ENCODE measurements around the gene THSD7A.

The THSD7A gene

DNA sequence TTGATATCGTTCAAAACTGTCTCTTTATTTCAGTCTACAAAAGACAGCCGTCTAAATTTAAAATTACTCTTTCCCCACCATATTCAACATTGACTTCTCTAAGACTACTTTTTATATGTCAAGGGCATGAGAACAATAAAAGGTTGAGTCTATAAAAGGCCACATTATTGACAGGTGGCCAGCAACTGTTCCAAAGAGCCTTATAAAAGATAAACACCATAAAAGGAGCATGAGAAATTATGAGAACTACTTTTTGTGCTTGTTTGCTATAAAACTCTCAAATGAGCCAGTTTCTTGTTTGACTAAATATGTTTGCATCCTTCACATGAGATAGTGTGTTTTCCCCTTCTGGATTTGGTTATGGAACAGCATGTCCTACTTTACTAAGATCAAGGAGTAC is 189.2 kb downstream of the THSD7A start:
- TF ChIP-seq TAF1 (IDR thresholded peaks at IDR 0.05; ENCODE audit: borderline replicate concordance, insufficient read depth, low read length) = no peak
- TF ChIP-seq, protein P1, sequence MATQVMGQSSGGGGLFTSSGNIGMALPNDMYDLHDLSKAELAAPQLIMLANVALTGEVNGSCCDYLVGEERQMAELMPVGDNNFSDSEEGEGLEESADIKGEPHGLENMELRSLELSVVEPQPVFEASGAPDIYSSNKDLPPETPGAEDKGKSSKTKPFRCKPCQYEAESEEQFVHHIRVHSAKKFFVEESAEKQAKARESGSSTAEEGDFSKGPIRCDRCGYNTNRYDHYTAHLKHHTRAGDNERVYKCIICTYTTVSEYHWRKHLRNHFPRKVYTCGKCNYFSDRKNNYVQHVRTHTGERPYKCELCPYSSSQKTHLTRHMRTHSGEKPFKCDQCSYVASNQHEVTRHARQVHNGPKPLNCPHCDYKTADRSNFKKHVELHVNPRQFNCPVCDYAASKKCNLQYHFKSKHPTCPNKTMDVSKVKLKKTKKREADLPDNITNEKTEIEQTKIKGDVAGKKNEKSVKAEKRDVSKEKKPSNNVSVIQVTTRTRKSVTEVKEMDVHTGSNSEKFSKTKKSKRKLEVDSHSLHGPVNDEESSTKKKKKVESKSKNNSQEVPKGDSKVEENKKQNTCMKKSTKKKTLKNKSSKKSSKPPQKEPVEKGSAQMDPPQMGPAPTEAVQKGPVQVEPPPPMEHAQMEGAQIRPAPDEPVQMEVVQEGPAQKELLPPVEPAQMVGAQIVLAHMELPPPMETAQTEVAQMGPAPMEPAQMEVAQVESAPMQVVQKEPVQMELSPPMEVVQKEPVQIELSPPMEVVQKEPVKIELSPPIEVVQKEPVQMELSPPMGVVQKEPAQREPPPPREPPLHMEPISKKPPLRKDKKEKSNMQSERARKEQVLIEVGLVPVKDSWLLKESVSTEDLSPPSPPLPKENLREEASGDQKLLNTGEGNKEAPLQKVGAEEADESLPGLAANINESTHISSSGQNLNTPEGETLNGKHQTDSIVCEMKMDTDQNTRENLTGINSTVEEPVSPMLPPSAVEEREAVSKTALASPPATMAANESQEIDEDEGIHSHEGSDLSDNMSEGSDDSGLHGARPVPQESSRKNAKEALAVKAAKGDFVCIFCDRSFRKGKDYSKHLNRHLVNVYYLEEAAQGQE (IDR thresholded peaks at IDR 0.05; ENCODE audit: insufficient read depth in 1 of 2, low read depth in 2 of 2, low read length in 2 of 2) = no peak
- TF ChIP-seq FOXP2 (optimal IDR thresholded peaks at IDR 0.05; ENCODE audit: borderline replicate concordance, extremely low read depth, extremely low read length, insufficient read depth) = no peak
- TF ChIP-seq SIN3A (IDR thresholded peaks at IDR 0.05; ENCODE audit: borderline replicate concordance, insufficient read depth, low read length) = no peak
- TF ChIP-seq POLR2AphosphoS5 (IDR thresholded peaks at IDR 0.05; ENCODE audit: low read depth, low read length) = no peak

DNA sequence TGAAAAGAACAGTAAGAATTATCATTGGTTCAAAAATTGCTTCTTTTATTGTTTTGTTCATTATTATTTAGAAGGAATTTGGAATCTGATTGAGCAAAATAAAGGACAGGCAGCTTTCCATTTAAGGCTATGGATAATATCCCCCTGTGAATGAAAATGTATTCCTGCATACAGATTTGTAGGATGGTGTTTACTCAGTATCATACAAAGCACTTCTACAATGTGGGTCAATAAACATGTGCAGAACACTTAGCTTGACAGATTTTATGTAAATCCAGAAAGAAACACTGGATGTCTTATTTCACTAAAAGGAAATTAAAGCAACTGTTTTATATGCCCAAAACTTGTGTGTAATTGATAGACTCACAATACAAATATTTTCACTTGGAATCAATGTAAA is 189.7 kb downstream of the THSD7A start:
- TF ChIP-seq FOXP2 (optimal IDR thresholded peaks at IDR 0.05; ENCODE audit: borderline replicate concordance, extremely low read depth, extremely low read length, insufficient read depth) = no peak
- no peak for TF ChIP-seq TAF1 (IDR thresholded peaks at IDR 0.05; ENCODE audit: borderline replicate concordance, insufficient read depth, low read length)
- TF ChIP-seq, protein P1 (IDR thresholded peaks at IDR 0.05; ENCODE audit: insufficient read depth in 1 of 2, low read depth in 2 of 2, low read length in 2 of 2) = no peak
- TF ChIP-seq SIN3A (IDR thresholded peaks at IDR 0.05; ENCODE audit: borderline replicate concordance, insufficient read depth, low read length) = no peak
- TF ChIP-seq POLR2AphosphoS5 (IDR thresholded peaks at IDR 0.05; ENCODE audit: low read depth, low read length) = no peak

DNA sequence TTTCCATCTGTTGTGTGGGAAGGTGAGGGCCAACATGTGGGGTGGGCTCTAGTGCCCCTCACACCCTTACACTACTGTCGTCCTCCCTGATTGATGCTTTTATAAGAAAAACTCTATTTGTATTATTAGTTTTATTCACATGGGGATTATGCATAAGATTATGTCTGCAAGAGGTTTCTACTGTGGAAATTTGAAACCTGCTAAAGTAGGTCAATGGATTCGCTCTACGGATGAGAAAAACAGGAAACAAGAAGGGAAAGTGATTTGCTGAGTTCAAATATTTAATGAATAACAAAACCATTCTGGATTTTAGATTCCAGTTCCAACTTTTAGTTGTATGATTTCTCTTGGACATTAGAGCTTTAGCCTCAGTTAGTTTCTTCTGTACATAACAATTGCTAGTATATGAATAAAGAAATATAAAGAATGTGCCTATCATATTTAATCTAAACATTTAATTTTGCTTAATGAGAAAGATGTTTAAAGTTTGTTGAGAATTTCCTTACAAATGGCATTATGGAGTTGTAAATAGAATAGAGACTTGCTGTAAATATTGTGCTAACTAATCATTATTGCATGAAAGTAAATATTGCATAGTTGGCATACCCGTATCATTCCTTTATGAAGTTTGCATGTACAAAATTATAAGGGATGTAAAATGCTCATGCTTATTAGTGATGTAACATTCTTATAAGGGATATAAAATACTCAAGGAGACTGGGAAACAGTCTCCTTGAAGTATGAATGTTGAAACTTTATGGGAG is 193.8 kb downstream of the THSD7A start:
- TF ChIP-seq, protein P1 (IDR thresholded peaks at IDR 0.05; ENCODE audit: insufficient read depth in 1 of 2, low read depth in 2 of 2, low read length in 2 of 2) = no peak
- TF ChIP-seq FOXP2 (optimal IDR thresholded peaks at IDR 0.05; ENCODE audit: borderline replicate concordance, extremely low read depth, extremely low read length, insufficient read depth) = no peak
- TF ChIP-seq TAF1 (IDR thresholded peaks at IDR 0.05; ENCODE audit: borderline replicate concordance, insufficient read depth, low read length) = no peak
- TF ChIP-seq SIN3A (IDR thresholded peaks at IDR 0.05; ENCODE audit: borderline replicate concordance, insufficient read depth, low read length) = no peak
- no peak for TF ChIP-seq POLR2AphosphoS5 (IDR thresholded peaks at IDR 0.05; ENCODE audit: low read depth, low read length)

DNA sequence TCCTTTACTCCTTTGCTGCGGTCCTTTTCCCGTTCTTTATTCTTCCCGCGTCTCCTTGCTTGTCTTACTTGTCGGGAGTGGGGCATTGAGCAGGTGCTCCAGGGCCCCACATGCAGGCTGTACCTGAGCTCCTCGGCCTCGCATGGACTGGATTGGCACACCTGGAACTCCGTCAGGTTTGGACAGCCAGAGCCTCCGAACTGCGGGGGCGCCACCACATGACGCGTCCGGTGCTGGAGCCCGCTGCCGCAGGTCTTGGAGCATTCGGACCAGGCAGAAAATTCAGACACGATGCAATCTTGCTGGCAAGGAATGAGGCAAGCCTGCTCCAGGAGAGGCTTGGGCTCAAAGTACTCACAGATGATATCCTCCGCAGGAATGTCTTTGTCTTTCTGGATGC is 195.7 kb downstream of the THSD7A start:
- TF ChIP-seq TAF1 (IDR thresholded peaks at IDR 0.05; ENCODE audit: borderline replicate concordance, insufficient read depth, low read length) (no peak), SIN3A (IDR thresholded peaks at IDR 0.05; ENCODE audit: borderline replicate concordance, insufficient read depth, low read length) (no peak), FOXP2 (optimal IDR thresholded peaks at IDR 0.05; ENCODE audit: borderline replicate concordance, extremely low read depth, extremely low read length, insufficient read depth) (no peak), POLR2AphosphoS5 (IDR thresholded peaks at IDR 0.05; ENCODE audit: low read depth, low read length) (no peak)

DNA sequence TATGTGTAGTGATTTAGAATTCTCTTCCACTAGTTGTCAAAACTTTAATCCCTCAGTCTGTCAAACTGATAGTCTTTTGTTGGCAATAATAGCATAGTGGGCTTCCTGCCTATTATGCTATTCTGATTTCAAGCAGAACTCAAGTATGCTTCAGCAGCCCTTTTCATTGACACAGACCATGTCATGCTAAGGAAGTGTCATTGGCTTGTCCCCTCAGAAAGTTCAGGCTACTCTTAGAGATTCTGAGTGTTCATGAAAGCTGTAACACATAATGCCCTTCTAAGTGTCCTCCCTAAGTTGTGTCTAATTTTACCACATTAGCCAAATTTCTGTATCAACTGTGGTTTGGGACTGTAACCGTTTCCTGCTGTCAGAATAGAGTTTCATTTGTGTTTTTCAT is 198.7 kb downstream of the THSD7A start:
- TF ChIP-seq TAF1 (IDR thresholded peaks at IDR 0.05; ENCODE audit: borderline replicate concordance, insufficient read depth, low read length) (no peak), POLR2AphosphoS5 (IDR thresholded peaks at IDR 0.05; ENCODE audit: low read depth, low read length) (no peak), SIN3A (IDR thresholded peaks at IDR 0.05; ENCODE audit: borderline replicate concordance, insufficient read depth, low read length) (no peak), FOXP2 (optimal IDR thresholded peaks at IDR 0.05; ENCODE audit: borderline replicate concordance, extremely low read depth, extremely low read length, insufficient read depth) (no peak)
- TF ChIP-seq, protein P1 (IDR thresholded peaks at IDR 0.05; ENCODE audit: insufficient read depth in 1 of 2, low read depth in 2 of 2, low read length in 2 of 2) = no peak
